HG03432 (cell line): Measurements from ENCODE around the gene PTOV1.

Source experiments
- ATAC-seq: cut with Tn5 transposase; IDR thresholded peaks from one replicate; pipeline ENCODE4 v1.9.1; 2021; ENCODE audit warnings: mild to moderate bottlenecking, moderate library complexity; ENCODE audit not compliant: unreplicated experiment

PTOV1 gene

DNA sequence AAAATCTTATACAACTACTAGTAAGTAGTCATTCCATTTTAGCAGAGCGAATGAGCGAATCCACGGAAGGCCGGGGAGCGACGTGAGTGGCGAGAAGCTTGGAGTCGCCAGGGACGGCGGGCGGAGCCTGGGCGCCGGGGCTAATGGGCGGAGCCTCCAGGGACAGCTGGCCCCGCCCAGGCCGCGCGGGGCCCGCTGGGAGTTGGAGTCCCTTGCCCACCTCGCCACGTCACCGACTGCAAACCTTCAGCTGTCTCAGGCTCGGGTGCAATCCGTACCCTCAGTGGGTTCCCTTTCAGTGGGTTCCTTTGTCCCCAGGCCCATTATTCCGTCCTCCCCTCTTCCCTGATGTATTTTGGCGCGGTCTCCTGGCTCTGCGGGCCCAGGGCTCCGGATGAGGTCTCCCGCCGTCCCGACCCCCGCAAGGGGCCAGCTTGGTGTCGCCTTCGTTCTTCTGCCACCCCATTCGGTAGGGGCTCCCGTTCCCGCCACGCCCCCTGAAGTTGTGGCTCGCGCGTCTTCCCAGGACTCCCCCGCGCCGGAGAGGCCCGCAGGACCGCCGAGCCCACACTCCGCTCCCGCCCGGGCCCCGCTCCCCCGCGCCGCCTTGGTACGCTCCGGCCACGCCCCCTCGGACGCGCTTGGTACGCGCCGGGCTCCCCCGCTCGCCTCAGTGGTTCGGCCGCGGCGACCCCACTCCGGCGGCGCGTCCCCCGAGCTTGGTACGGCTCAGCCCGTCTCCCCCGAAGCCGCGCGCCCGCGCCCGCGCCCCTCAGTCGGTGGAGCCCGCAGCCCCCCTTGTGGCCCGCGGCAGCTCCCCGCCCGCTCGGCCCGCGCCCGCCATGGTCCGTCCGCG lies at the start of gene PTOV1:
Gene PTOV1 (plus strand): TSS at position 673 of the 856 bp plus-strand sequence.
- ATAC-seq, result peak; percentile 79

DNA sequence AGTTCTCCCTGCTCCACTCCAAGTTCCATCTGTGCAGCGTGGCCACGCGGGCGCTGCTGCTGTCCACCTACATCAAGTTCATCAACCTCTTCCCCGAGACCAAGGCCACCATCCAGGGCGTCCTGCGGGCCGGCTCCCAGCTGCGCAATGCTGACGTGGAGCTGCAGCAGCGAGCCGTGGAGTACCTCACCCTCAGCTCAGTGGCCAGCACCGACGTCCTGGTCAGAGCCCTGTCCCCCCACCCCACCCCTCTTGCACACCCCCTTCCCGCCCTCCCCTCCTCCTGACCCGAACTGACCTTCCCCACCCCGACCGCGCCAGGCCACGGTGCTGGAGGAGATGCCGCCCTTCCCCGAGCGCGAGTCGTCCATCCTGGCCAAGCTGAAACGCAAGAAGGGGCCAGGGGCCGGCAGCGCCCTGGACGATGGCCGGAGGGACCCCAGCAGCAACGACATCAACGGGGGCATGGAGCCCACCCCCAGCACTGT lies 49.5 kb upstream of the PTOV1 start:
- no peak for ATAC-seq

DNA sequence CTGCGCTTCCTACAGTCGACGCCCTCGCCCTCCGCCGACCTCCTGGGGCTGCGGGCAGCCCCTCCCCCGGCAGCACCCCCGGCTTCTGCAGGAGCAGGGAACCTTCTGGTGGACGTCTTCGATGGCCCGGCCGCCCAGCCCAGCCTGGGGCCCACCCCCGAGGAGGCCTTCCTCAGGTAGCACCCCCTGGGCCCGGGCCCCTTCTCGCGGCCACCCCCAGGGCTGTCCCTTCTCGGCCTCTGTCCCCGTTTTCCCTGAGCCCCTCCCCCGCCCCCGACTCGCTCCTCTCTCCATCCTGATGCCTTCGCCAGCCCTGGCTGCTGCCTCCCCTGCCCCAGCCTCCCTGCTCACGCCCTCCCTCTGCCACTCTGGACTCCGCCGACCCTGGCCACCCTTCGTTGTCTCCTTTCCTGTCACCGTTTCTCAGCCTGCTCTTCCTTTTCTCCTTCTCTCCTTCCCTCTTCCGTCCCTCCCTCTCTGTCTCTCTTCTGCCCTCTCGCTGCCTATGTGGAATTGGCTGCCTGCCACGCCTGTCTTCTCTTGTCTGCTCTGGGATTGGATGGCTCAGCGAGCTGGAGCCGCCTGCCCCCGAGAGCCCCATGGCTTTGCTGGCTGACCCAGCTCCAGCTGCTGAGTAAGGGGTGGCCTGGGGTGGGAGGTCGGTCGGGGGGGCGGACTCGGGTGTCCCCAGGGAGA lies 48.8 kb upstream of the PTOV1 start:
- no peak for ATAC-seq

DNA sequence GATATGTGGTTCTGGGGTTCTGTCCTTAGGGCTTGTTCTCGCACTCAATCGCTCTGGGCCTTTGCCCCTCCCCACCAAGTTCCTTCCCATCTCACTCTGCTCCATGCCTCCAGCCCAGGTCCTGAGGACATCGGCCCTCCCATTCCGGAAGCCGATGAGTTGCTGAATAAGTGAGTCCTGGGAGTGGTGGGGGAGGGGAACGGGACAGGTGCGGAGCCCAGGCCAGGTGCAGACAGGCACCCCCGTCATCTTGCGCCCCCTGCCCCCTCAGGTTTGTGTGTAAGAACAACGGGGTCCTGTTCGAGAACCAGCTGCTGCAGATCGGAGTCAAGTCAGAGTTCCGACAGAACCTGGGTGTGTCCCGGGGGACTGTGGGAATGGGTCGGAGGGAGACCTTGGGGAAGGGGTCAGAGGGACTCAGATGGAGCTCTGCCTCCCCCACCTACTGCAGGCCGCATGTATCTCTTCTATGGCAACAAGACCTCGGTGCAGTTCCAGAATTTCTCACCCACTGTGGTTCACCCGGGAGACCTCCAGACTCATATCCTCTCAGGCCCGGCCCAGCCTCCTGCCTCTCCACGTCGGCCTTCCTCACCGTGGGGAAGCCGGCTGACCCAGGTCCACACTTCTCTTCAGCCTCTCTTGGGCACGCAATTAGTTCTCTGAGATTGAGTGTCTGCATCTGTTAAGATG lies 48.0 kb upstream of the PTOV1 start:
- ATAC-seq, result no peak

DNA sequence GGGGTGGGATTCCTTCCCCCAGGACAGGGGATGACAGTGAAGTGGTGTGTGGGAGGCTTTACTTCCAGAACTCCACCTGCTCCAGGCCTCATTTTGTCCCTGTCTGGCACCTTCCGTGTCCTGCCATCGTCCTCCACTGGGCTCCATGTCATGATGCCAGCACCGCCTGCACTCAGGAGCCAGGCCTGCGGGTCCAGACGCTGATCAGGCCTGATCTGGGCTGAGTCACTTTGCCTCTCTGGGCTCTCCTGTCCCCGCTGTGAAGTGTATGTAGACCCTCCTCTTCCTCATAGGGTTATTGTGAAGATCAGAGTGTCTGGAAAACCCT lies 47.5 kb upstream of the PTOV1 start:
- ATAC-seq, result no peak

DNA sequence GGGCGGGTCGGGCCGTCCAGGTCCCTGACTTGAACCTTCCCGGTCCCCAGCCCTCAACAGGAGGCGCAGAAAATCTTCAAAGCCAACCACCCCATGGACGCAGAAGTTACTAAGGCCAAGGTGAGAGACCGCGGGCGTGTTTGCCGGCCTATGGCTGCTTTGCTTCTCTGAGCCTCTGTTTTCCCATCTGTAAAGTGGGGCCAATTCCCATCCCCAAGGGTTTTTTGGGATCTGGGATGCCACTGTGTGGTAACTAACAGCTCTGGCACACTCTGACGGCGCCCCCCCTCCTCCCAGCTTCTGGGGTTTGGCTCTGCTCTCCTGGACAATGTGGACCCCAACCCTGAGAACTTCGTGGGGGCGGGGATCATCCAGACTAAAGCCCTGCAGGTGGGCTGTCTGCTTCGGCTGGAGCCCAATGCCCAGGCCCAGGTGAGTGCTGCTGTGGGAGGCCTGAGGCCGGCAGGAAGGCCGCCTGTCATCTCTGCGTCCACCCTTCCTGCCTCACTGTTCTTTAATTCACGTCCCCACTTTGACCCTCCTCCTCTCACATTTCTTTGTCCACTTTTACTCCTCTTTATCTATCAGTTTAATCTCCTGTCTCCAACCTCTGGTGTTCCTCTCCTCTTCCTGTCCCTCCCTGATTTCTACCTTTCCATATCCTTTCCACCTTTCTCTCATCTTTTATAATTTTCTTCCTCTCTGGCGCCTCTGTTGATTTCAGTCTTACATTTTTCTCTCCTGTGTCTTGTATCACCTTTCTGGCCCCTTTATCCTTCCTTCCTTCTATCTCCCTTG lies 44.9 kb upstream of the PTOV1 start:
- ATAC-seq, result no peak

DNA sequence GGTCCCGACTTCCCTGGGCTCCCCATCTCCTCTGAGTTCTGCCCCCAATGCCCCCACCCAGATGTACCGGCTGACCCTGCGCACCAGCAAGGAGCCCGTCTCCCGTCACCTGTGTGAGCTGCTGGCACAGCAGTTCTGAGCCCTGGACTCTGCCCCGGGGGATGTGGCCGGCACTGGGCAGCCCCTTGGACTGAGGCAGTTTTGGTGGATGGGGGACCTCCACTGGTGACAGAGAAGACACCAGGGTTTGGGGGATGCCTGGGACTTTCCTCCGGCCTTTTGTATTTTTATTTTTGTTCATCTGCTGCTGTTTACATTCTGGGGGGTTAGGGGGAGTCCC lies 44.4 kb upstream of the PTOV1 start:
- ATAC-seq, result no peak

DNA sequence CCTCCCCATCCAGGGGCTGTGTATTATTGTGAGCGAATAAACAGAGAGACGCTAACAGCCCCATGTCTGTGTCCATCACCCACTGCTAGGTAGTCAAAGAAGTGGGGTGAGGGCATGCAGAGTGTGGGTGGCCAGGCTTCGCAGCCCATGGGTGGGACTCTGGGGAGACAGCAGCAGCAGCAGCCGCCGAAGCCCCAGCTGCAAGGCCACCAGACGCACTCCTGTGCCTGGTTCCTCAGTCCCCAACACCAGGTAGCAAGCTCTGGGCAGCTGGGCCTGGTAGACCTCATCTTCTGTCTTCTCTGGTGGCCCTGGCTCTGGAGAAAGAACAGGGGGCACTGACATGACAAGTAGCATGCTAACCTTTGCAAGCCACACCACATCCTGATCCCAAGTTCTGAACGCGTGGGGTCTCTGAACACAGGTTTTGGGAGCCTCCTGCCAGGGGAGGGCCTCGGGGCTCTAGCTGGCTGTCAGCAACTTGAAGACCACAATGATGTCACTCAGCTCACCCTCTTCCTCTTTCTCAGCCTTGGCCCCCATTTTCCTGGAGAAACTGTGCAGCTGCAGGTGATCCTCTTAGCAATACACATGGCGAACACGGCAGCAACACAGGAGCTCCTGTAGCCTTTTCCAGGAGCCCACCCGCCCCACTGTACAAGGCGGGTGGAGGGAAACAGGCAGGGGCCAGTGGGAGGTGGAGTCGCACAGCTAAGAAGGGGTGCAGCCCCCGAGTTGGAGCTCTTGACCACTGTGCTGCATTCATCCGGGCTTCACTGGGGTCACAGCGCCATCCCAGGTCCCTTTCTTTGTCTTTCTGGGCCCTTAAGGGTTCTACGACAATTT lies 43.7 kb upstream of the PTOV1 start:
- no peak for ATAC-seq

DNA sequence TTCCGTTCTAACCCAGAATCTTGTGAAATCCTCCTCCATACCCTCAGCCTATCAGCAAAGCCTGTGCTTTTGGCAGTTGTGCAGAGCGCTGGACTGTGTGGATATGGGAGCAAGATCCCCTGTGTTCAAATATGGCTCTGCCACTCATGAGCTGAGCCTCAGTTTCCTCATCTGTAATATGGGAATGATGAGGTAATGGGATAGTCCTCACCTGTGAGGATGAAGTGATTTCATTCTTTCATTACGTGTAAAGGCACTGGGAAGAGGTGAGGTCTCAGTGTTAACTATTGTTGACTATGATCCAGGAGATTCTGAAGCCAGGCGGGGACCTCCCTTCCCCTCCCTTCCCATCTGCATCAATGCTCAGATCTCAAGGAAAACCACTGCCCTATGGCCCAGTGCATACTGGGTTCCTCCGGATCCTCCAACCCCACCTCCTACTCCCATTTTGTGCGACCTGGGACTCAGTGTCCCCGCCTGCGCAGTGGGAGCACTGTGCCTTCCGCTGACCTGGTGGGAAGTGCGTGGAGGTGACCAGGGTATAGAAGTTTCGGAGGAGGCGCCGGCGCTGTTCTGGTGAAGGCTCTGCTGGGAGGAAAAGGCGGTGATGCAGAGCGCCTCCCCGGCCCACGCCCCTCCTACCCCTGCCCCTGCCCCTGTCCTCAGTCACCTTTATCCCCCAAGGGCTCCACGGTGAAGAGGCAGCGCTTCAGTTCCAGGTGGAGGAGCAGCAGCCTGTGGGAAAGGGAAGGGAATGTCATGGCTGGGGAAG lies 42.9 kb upstream of the PTOV1 start:
- ATAC-seq, result no peak

DNA sequence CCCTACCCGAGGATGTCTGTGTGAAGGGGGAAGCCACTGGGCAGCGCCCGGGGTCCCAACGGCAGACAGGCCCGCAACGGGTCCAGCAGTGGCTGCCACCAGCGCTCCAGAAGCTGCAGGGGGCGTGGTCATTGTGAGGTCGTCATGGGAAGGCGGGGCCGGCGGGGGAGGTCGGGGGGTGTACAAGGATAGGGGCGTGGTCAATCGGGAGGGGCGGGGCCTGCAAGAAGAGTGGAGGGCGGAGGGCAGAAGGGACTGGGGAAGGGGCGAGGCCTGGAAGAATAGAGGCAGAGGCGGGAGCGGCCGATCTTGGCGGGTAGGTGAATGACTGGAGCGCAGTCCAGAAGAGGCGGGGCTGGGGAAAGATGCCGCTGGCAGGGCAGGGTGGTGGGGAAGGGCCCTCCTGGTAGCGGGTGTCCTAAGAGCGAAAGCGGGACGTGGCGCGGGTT lies 42.2 kb upstream of the PTOV1 start:
- ATAC-seq, result no peak

DNA sequence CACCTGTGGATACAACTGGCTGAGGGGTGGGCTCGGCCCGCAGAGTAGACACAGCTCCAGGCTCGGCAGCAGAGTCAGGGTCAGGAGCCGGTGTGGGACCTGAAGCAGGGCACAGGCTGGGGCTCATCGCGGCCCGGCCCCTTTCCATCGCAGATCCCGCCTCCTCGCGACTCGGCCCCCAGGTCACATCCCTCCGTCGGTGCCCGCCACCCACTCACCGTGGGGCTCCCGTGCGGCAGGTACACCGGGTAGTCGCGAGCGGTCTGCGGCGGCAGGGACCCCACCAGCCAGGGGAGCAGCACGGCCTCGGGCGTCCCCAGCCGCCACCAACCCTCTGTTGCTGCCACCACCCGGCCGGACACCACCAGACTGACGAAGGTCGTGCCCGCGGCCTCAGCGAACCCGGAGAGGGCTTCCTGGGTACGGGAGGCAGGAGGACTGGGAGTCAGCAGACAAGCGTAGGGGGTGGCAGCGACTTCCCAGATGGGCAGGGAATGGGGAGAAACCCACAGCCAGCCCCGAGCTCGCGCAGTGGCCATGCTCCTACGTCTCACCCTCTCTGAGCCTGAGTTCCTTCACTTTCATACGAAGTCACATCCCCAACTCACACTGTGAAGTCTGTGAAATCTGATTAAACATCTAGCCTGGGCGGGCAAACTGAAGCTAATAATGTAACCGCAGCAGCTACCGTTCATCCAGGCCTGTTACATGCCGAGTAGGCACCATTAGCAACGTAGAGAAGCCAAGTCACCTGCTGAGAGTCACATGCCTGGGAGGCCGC lies 41.6 kb upstream of the PTOV1 start:
- ATAC-seq, result no peak

DNA sequence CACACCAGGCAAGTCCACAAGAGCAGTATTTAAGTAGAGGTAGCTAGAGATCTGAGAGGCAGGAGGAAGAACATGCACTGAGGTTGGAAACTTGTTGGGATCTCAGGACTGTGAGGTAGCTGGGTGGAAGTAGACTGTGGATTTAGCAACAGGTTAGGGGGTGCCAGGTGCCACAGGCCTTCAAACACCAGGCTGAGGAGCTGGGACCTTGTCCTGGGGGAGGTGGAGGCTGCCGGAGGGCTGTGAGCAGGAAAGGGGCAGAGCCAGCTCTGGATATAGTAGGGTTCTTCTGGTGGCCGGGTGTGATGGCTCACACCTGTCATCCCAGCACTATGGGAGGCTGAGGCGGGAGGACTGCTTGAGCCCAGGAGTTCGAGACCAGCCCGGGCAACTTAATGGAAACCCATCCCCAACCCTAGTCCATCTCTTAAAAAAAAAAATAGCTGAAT lies 41.0 kb upstream of the PTOV1 start:
- no peak for ATAC-seq

DNA sequence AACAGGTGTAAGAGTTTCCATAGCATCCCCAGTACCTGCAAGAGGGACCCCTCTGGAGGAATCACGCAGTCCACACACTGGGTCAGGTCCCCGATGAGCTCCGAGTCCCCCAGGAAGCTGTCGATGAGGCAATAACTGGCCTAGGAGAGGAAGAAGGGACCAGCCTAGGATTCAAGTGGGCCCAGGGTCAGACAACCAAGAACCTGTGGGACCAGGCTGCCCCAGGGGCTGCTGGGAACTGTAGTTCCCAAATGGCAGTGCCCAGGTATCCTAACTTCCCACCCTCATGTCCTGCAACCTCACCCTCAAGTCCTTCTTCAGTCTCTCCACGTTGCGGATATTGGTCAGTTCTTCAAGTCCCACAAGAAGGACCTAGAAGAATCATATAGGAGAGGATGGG lies 39.6 kb upstream of the PTOV1 start:
- ATAC-seq, result no peak

DNA sequence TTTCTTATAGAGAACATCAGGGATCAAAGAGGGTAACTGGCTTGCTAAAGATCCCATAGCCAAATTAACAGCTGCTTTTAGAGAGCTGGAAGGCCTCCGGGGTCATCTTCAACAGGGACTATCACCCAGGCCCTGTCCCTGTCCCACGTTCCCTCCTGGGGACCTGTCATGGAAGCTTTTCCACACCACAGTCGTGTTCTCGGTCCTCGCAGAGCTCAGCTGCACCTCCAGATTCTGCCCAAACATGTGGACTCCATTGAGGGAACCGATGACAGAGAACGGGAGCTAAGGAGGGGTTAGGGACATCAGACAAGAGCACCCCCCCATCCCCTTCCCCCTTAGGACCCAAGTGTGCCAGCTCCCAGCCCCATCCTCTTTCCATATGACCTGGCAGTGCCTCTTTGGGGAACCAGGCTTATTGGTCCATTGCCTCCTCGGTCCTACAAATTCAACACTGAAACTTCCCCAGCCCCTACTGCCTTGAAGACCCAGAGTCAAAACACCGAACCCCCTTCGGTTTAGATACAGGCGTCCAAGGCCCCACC lies 38.4 kb upstream of the PTOV1 start:
- no peak for ATAC-seq

DNA sequence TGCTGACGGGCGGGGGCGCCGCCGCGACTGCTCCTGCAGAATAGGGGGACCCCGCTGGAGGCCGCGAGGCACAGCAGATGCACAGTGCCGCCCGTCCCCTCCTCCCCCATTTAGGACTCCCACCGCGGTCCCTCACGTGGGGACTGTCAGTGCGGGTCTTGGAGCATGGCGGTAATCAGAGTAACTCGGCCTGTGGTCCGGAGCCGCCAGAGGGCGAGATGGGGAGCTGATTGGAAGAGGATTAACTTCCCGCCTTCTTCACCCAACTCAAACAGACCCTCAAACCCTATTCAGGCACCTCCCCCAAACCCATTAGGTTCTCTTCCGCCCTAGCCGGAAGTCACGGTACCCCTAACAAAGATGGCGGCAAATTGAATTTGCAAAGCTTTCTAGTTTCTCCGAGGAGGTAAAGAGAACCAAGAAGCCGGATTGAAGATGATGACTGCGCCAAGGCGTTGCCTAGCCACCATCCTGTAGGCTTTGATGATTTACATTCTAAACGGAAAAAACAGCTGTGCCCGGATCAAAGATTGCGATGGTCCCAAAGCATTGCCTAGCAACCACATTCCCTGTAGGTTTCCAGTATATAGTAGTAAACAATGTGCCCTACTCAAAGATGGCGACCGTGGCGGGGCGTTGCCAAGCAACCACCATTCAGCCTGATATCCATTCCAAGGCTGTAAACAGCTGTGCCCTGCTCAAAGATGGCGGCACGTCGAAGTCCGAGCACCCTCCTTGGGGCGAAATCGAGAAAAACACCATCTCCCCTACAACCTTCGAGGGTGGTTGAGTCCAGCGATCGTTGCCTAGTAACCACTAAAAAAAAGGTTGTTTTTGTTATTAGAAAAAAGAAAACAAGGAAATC lies 37.7 kb upstream of the PTOV1 start, which contains the start of gene FUZ:
Gene FUZ (minus strand): TSS at position 296 of the 865 bp plus-strand sequence. CDS start 186 bp downstream, at position 110.
- peak; percentile 45 for ATAC-seq

DNA sequence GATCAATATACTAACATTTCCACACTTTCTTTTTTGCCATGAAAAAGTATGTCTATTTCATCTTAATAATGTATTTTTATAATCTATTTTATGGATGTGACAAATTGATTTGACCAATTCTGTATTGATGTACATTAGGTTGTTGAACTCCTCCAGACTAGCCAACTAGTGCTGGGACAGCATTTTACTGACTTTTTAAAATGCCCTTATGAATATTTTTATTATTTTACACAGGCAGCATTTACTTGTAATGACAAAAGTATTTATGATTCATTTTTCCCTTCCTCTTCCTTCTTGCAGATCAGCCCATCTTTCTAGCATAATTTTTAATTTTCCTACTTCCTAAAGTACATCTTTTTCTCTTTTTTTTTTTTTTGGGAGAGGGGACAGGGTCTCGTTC lies 36.9 kb upstream of the PTOV1 start:
- no peak for ATAC-seq

DNA sequence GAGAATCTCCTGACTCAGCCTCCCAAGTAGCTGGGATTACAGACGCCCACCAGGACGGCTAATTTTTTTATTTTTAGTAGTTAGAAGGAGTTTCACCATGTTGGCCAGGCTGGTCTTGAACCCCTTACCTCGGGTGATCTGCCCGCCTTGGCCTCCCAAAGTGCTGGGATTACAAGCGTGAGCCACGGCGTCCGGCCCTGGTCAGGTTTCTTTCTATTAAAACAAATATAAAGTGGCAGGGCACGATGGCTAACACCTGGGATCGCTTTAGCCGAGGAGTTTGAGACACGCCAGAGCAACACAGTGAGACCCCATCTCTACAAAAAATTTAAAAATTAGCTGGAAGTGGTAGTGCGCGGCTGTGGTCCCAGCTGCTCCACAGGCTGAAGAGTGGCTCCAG lies 34.4 kb upstream of the PTOV1 start:
- no peak for ATAC-seq
